HG03354 (cell line): ENCODE results near the gene PRKCE.

ENCODE experiments used
- ATAC-seq: cut with Tn5 transposase; IDR thresholded peaks from one replicate; pipeline ENCODE4 v1.9.1; 2021; ENCODE audit warnings: mild to moderate bottlenecking; ENCODE audit not compliant: unreplicated experiment, poor library complexity, severe bottlenecking

PRKCE gene

GRCh38 chr2:46010223-46010924, 358.9 kb downstream of the PRKCE start:
- no peak for ATAC-seq

- ATAC-seq: no peak
Measured at GRCh38 chr2:46010925-46011490, 359.5 kb downstream of the PRKCE start.

GRCh38 chr2:46012618-46013240, 361.3 kb downstream of the PRKCE start:
- no peak for ATAC-seq

GRCh38 chr2:46013726-46014125, 362.3 kb downstream of the PRKCE start:
- no peak for ATAC-seq

- no peak for ATAC-seq
Measured at GRCh38 chr2:46014911-46015654, 363.6 kb downstream of the PRKCE start.

- no peak for ATAC-seq
Measured at GRCh38 chr2:46015671-46016070, 364.2 kb downstream of the PRKCE start.

- ATAC-seq: no peak
Measured at GRCh38 chr2:46016091-46016490, 364.6 kb downstream of the PRKCE start.

- ATAC-seq: no peak
Measured at GRCh38 chr2:46018773-46019591, 367.5 kb downstream of the PRKCE start.

- no peak for ATAC-seq
Measured at GRCh38 chr2:46020416-46020815, 368.9 kb downstream of the PRKCE start.

- no peak for ATAC-seq
Measured at GRCh38 chr2:46023165-46023854, 371.8 kb downstream of the PRKCE start.

GRCh38 chr2:46024146-46024779, 372.8 kb downstream of the PRKCE start:
- no peak for ATAC-seq

GRCh38 chr2:46025081-46025480, 373.6 kb downstream of the PRKCE start:
- no peak for ATAC-seq

- no peak for ATAC-seq
Measured at GRCh38 chr2:46025676-46026075, 374.2 kb downstream of the PRKCE start.

- no peak for ATAC-seq
Measured at GRCh38 chr2:46026431-46026830, 375.0 kb downstream of the PRKCE start.

- ATAC-seq: no peak
Measured at GRCh38 chr2:46029332-46029811, 377.9 kb downstream of the PRKCE start.

GRCh38 chr2:46030330-46030729, 378.9 kb downstream of the PRKCE start:
- no peak for ATAC-seq

GRCh38 chr2:46032161-46032813, 380.8 kb downstream of the PRKCE start:
- no peak for ATAC-seq

- no peak for ATAC-seq
Measured at GRCh38 chr2:46032996-46033395, 381.5 kb downstream of the PRKCE start.
